GM18867 (cell line): ENCODE results near the gene INPP5K.
"Not testable (repeated sequence)": the region's sequence is repeated elsewhere in the genome, so short reads cannot be mapped to it uniquely, and the experiment has no call there.

Source experiments
- ATAC-seq: cut with Tn5 transposase; IDR thresholded peaks from one replicate; pipeline ENCODE4 v1.9.1; 2021; ENCODE audit warnings: mild to moderate bottlenecking, moderate library complexity; ENCODE audit not compliant: unreplicated experiment

Gene INPP5K

DNA sequence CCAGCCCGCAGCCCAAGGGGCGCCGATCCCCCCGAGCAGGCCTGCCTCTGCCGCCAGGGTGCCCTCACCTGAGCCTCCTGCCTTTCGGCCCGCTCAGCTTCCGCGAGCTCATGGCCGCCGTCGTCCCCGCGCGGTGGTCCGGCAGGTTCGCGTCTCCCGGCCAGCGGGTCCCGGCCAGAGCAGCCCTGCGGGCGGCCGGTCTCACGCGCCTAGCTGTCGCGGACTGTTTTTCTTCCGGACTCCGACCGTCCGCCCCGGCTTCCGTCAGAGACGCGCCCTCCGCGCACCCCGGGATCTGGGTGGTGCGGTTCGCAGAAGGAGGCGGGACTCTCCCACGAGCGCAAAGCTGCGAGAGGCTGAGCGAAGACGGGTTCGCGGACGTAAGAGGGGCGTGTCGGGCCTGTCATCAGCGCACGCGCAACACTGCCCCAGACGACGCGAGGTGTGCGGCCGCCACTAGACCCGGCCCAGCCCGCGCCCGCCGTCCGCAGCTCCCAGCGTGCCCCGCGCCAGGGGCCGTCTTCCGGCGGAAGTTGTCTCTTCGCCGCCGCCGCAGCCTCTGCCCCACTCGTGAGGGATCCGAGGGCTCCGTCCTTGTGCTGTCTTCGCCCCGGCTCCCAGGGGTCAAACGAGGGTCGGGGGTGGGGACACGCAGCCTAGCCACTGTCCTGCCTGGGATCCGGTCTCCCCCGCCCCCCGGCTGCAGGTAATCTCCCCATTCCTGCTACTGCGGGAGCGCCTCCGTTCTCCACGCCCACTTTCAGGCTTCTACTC is at the start of gene INPP5K:
TSS of gene INPP5K (minus strand) at position 225 of the 774 bp plus-strand sequence. CDS start at position 112, 113 bp downstream.
- peak; percentile 89 for ATAC-seq

GRCh38 chr17:1565877-1566276 is 49.5 kb upstream of the INPP5K start:
- ATAC-seq: no peak

GRCh38 chr17:1563786-1564613 is 47.6 kb upstream of the INPP5K start:
- no peak for ATAC-seq

DNA sequence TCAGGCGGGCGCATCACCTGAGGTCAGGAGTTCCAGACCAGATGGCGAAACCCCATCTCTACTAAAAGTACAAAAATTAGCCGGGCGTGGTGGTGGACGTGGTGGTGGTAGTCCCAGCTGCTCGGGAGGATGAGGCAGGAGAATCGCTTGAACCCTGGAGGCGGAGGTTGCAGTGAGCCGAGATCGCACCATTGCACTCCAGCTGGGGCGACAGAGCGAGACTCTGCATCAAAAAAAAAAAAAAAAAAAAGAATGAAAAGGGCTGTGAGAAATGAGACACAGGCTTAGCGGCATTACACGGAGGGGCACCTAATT is 47.0 kb upstream of the INPP5K start:
- ATAC-seq: not testable (repeated sequence)

GRCh38 chr17:1562176-1562643 is 45.8 kb upstream of the INPP5K start:
- peak; percentile 32 for ATAC-seq

GRCh38 chr17:1561420-1562175 is 45.2 kb upstream of the INPP5K start:
- ATAC-seq: peak; percentile 14

- no peak for ATAC-seq
These were observed 44.5 kb upstream of the INPP5K start for GRCh38 chr17:1560858-1561355.

- no peak for ATAC-seq
These were observed 43.9 kb upstream of the INPP5K start for GRCh38 chr17:1560101-1560857.

- no peak for ATAC-seq
These were observed 42.9 kb upstream of the INPP5K start for GRCh38 chr17:1559047-1560043.

GRCh38 chr17:1558401-1558800 is 42.0 kb upstream of the INPP5K start:
- no peak for ATAC-seq

DNA sequence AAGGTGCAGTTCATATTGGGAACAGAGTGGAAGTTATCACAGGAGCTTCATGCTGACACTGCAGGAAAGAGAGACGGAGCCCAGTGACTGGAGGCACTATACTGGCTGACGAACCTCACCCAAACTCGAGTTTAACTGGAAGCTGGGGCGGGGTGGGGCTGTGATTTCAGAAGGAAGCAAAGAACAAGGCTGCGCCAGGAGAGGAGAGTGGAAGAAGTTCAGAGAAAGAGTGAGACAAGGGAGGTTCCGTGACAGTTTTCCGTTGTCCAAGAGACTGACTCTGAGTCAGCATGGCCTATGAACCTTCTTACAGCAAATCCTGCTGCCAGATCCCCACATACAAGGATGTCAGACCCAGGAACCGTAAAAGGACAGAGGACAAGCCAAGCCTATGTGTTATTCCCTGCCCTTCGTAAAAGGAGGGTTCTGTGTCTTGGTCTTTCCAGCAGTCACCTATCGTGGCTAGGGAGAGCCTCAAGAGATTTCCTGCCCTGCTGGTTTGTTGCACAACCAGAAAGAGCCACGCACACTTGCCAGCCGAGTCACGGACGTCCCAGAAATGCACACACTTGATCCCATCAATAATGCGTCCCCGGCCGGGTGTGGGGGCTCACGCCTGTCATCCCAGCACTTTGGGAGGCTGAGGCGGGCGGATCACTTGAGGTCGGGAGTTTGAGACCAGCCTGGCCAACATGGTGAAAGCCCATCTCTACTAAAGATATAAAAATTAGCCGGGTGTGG is 41.1 kb upstream of the INPP5K start:
- ATAC-seq: no peak

GRCh38 chr17:1555651-1556471 is 39.4 kb upstream of the INPP5K start:
- no peak for ATAC-seq

- ATAC-seq: no peak
These were observed 38.5 kb upstream of the INPP5K start for GRCh38 chr17:1554751-1555540.

- ATAC-seq: no peak
These were observed 37.2 kb upstream of the INPP5K start for GRCh38 chr17:1553354-1554266.

- ATAC-seq: no peak
These were observed 36.5 kb upstream of the INPP5K start for GRCh38 chr17:1552932-1553331.

GRCh38 chr17:1551741-1552140 is 35.3 kb upstream of the INPP5K start:
- no peak for ATAC-seq
